Erythroblast (primary cell): ENCODE data around the gene SIPA1L3.

ENCODE experiments used
- DNase-seq, 2 experiments: peaks; one replicate each; lab custom pipeline; 2025; lab: John Stamatoyannopoulos, UW
- GATA1 ChIP-seq: IDR thresholded peaks from 2 replicates; pipeline ENCODE4 v1.6.1; 2011; ENCODE audit warnings: low read depth, mild to moderate bottlenecking, control low read depth, low read length, moderate library complexity
- POLR2A ChIP-seq: IDR thresholded peaks from 2 replicates; pipeline ENCODE4 v1.6.1; 2011; ENCODE audit warnings: mild to moderate bottlenecking, low read length

The SIPA1L3 gene

GRCh38 chr19:38013913-38014580 is 107.0 kb downstream of the SIPA1L3 start:
- DNase-seq = no peak
- TF ChIP-seq POLR2A (no peak), GATA1 (no peak)

GRCh38 chr19:38015216-38015615 is 108.2 kb downstream of the SIPA1L3 start:
- TF ChIP-seq POLR2A = no peak
- no peak for TF ChIP-seq GATA1
- no peak for DNase-seq

GRCh38 chr19:38015761-38016160 is 108.8 kb downstream of the SIPA1L3 start:
- TF ChIP-seq POLR2A (no peak), GATA1 (no peak)
- no peak for DNase-seq

- TF ChIP-seq GATA1 (no peak), POLR2A (no peak)
- no peak for DNase-seq
Measured at GRCh38 chr19:38017401-38018151, 110.6 kb downstream of the SIPA1L3 start.

GRCh38 chr19:38018694-38019395 is 111.8 kb downstream of the SIPA1L3 start:
- TF ChIP-seq POLR2A = no peak
- TF ChIP-seq GATA1 = no peak
- no peak for DNase-seq

GRCh38 chr19:38019396-38019724 is 112.4 kb downstream of the SIPA1L3 start:
- no peak for DNase-seq
- TF ChIP-seq GATA1 (no peak), POLR2A (no peak)

GRCh38 chr19:38020311-38020710 is 113.3 kb downstream of the SIPA1L3 start:
- DNase-seq = no peak
- TF ChIP-seq GATA1 (no peak), POLR2A (no peak)

GRCh38 chr19:38021352-38021751 is 114.3 kb downstream of the SIPA1L3 start:
- DNase-seq = no peak
- no peak for TF ChIP-seq GATA1
- TF ChIP-seq POLR2A = no peak

GRCh38 chr19:38022791-38023670 is 116.0 kb downstream of the SIPA1L3 start:
- TF ChIP-seq POLR2A = no peak
- no peak for TF ChIP-seq GATA1
- no peak for DNase-seq

- TF ChIP-seq POLR2A = no peak
- no peak for DNase-seq
Measured at GRCh38 chr19:38023671-38024541, 116.9 kb downstream of the SIPA1L3 start.

GRCh38 chr19:38024992-38025908 is 118.2 kb downstream of the SIPA1L3 start:
- DNase-seq = no peak
- no peak for TF ChIP-seq POLR2A
- no peak for TF ChIP-seq GATA1
